NK-92 treated with Interleukin-12 subunit alpha and Interleukin-12 subunit beta, amount 100 ng/mL, for 24 hours (cell line): ENCODE results near the gene TRIO.
"Not testable (repeated sequence)": the region's sequence is repeated elsewhere in the genome, so short reads cannot be mapped to it uniquely, and the experiment has no call there.

ENCODE experiments used
- DNase-seq: peaks from one replicate; lab custom pipeline; 2025; lab: John Stamatoyannopoulos, UW

Gene TRIO

DNA sequence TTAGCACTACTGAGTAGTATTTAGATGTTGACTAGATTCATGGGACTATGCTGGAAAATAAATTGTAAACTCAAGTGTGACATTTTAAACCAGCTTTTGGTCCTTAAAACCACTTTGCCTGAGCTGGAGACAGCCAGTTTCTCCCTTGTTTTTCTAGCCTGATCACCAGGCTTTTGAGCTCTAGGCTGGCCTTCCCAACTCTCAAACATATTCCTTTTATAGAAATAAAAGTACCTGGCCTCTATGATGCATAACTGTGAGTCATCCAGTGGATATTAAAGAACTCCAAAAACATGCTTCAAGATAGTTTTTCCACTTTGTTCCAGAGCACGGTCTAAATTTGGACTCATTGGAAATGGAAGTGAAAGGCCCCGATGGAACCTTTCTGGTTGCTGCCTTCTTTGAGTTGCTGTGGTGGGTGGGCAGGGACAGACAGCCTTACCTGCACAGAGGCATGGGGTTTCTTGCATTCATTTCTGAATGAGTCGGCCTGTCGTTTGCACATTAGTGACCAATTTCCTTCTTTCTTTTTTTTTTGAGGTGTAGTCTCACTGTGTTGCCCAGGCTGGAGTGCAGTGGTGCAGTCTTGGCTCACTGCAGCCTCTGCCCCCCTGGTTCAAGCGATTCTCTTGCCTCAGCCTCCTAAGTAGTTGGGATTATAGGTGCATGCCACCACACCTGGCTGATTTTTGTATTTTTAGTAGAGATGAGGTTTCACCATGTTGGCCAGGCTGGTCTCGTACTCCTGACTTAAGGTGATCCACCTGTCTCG is 43.1 kb downstream of the TRIO start:
- DNase-seq = no peak

DNA sequence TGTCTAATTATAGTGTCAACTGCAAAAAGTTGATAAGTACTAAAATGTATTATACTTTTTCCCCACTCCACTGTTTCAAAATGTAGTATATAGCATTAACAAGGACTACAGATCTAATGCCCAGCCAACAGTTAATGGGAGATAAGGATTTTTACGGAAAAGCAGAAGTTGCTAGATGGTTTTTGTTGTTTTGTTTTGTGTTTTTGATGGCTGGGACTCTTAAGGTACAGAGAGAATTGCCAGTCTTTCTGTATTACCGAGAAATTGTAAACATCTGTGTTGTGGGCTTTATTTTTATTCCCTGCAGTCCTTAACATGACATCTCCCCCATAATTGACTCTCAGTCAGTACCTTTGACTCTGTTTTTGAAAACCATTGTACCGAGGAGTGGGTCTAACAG is 44.0 kb downstream of the TRIO start:
- no peak for DNase-seq

DNA sequence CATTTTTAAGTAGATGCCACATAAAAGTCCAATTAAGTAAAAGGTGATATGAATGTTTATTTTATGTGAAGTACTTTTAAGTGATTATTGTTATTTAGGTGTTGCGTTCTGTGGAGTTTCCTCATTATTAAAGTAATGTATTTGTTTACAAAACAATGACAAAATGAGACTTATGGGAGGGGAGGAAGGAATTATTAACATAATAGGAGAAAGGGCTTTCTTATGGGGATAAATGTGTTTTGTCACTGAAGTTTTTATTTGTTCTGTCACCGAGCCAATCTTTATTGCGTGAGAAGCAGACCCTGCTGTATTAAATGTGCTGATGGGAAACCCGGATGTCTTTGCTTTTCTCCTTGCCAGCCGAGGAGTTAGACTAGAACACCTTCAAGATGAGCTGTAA is 44.5 kb downstream of the TRIO start:
- no peak for DNase-seq

DNA sequence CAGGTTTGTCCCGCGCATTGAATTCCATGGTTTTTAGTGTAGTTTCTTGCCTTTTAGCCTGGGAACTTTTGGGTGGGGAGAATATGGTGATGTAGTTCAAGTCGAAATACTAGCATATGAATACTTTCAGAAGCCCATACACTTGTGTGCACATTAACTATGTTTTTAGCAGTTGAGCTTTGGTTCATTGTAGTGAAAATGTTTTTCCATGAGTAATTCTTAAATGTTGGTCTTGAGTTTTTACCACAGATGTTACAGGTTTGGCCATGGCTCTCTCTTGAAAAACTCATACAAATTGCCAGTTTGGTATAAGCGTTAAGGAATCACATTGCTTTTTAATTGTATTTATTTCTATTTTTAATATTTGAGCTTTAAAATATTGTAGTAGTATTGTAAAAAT is 45.6 kb downstream of the TRIO start:
- no peak for DNase-seq

DNA sequence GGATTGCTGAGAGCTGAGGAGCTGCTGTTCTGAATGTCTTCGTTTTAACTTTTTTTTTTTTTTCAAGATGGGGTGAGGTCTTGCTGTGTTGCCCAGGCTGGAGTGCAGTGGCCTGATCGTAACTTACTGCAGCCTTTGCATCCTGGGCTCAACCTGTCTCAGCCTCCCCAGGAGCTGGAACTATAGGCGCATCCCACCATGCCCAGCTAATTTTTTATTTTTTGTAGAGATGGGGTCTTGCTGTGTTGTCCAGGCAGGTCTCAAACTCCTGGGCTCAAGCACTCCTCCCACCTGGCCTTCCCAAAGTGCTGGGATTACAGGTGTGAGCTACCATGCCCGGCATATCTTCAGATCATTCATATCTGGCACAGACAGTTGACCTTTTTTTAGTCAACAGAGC is 46.5 kb downstream of the TRIO start:
- no peak for DNase-seq

DNA sequence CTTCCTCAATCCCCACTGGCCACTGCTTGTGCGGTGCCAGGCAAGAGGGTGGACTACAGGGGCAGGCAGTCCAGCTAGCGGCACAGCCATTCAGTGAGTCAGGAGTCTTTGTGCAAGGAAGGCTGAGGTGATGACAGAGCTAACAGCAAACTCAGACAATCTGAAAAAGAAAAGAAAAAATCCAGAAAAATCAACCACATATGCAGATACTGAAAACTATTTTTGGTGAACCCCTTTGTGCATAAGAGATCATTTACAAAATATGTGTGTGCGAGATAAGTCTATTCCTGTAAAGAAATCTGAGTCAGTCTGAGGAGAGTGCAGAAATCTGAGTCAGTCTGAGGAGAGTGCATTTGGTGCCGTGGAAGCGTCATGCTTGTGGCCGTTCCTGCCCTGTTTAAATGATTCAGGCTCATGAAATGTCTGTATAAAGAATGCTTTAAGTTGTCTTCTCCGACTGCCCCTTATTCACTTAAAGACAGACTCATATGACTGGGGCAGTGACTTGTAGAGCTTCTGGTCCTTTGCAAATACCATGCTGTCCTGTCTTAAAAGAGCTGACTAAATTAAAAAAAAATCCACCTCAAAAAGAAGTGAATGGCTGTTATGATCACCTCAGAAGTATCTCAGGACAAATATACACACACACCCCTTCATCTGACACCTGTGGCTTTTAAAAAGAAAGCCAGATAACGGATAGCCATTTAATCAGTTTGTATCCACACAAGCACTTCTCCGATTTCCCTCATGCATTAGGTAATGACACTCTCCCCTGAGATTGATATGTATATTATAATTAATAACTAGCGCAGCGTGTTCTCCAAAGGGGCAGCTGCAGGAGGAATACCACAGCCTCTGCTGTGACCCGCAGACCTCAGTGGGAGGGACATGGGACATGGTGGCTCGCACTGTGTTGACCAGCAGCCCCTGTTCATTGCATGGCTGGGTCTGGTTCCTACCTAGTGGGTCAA is 47.3 kb downstream of the TRIO start:
- DNase-seq = no peak

DNA sequence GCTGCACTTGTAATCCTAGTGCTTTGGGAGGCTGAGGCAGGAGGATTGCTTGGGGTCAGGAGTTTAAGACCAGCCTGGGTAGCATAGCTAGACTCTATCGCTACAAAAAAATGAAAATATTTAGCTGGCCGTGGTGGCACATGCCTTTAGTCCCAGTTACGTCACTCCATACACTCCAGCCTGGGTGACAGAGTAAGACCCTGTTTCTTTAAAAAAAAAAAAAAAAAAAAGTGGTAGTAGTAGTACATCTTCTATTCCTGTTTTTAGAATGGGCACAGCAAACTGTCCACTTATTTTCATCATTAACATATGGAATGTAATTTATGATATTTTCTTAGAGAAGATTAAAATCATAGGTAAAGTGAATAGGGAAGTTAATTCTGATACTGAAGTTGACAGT is 48.2 kb downstream of the TRIO start:
- no peak for DNase-seq

DNA sequence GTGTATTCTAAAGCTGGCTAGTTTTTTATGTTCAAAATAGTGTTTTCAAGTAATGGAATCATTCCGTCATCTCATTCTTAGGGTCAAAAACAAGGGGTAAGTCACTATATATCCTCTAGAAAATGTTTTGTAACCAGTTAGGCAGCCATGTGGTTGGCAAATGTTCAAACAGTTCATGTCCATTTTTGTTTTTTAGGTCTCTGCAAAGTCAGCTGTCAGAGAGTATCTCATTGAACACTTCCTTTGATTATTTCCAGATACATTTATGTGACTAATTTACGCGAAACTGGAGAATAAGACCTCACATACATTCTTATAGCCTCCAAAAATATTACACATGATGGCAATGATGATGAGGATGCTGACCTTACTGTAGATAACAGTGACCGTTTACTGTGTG is 50.4 kb downstream of the TRIO start:
- no peak for DNase-seq

DNA sequence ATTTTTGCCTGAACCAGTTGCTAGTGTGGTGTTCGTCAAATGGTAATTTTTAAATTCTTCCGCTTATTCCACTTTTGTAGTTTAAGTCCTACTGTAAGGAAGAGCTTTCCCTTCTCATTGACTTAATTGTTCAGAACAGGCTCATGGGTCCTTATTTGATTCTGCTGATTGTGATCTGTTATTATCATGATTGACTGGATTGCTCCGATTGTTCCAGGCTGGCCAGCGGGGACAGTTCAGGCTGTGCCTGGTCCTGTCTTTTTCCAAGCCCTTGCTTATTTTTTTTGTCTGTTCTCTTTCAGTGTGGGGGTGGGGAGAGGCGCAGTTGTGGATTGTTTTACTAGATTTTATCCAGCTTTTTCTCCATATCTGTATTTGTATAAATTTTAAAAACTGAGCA is 52.4 kb downstream of the TRIO start:
- DNase-seq = no peak

DNA sequence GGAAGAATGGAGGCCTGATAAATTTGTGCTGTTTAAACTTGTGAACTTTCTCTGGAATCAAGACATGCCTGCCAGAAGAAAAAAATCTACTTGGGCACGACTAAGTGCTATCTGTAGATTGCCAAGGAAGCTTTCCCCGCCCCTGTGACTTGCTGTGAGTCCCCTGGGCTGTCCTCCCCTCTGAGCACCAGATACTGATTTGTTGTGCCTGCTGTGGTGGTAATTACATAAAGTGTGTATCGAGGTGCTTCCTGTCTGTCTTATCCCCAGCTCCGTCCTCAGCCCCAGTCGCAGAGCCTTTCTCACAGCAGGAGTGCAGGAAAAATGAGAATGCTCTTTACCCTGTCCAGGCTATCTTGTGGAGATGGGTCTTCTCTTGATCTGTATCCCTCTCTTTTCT is 53.9 kb downstream of the TRIO start:
- no peak for DNase-seq

DNA sequence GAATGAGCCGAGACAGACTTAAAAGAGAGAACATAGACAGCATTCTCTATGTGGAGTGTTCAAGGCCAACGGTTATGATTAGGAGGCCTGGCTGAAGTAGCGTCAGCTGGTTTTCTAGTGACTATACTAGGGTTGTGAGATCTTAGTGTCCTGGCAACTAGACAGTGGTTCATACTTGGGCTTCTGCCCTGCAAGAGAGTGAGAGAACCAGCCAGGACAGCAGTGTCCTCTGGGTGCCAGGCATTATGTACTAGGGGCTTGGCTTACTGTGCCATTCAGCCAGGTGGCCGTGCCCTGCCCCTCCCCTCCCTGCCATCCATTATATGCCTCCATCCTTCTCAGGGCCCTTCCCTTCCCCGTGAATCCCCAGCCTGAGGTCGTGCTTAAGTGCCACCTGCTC is 56.8 kb downstream of the TRIO start:
- DNase-seq = no peak

DNA sequence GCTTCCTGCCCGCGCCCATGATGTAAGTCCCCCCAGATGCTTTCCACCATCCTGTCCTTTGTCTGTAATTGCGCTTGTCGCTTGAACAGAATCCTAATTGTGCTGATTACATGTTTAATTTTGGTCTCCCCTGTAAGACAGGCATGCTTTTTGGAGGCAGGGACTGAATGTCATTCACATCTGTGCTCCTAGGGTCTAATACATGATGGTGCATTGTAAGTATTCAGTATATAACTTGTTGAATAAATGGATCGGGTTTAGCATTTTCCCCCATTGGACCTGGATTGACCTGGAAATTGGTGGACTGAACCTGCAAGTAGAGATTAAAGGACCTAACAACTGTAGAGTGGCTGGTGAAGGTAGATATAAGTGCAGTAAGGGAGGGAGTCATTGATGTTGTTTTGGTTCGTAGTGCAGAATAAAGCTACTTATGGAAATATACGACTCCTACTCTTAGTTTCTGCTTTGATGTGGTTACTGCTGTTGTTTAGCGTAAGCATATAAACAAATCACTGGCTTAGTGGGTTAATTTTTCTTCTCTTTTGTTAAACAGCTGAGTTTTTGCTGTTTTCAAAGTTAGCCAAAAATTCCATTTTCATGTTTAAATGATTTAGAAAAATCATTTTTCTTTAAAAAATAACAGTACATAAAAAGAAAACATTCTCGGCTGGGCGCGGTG is 57.3 kb downstream of the TRIO start:
- no peak for DNase-seq

DNA sequence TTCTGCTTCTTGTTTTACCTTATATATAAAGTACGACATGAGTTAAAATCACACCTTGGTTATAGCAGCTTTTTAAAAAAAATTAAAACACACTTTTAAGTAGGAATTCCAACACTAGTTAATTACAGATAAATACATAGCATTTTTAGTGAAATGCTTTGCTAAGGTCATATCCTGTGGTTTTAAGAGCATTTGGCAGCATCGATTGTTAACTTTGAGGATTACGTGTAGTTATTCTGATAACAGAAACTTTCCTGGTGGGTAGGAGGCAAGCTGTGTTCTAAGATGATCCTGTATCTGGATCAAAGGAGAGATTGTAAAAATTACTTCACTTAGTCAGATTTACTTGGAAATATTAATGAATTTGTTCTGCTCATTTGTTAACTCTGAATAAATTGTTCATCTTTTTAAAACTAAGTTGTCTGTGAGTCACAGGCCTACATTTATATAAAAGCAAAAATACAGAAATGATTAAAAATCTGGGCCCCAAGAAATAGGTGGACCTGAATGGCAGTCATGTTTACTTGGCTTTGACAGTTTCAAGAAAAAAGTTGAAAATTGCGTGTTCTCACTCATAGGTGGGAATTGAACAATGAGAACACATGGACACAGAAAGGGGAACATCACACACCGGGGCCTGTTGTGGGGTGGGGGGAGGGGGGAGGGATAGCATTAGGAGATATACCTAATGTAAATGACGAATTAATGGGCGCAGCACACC is 58.3 kb downstream of the TRIO start:
- DNase-seq = no peak

DNA sequence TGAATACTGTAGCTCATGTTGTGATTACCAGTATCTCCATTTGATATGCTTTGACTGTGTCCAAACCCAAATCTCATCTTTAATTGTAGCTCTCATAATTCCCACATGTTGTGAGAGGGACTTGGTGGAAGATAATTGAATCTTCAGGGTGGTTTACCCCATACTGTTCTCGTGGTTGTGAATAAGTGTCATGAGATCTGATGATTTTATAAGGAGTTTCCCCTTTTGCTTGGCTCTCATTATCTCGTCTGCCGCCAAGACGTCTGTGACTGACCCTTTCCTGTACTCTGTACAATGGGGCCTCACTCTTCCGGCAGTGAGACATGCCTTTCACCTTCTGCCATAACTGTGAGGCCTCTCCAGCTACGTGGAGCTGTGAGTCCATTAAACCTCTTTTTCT is 59.3 kb downstream of the TRIO start:
- DNase-seq = no peak

DNA sequence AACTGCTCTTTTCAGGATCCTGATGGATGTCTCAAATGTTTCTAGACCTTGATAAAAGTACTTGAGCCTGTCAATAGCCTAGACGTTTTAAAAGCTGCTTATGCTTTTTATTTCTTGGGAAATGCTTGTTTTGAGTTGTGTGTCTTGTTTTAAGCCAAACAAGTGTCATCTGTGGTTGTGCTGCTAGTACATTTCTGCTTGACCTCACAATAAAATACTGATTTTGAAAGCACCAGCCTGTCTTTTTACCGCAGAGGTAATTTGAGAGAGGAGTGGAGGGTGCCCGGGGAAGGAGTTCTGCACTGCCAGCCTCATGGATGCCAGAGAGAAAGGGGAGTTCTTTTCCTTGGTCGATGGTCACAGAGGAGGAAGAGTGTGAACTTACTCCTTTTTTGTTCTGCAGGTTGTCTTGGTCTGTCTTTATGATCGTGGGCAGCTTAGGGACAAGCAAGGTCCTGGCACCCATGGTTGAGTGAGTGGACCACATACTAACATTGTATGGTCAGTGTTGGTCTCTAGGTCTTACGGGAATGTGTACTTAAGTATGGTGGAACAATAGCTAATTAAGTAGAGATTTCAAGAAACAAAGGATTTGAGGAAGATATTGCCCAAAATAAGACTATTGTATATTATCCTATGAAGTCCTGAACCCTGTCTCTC is 61.0 kb downstream of the TRIO start:
- DNase-seq = no peak

DNA sequence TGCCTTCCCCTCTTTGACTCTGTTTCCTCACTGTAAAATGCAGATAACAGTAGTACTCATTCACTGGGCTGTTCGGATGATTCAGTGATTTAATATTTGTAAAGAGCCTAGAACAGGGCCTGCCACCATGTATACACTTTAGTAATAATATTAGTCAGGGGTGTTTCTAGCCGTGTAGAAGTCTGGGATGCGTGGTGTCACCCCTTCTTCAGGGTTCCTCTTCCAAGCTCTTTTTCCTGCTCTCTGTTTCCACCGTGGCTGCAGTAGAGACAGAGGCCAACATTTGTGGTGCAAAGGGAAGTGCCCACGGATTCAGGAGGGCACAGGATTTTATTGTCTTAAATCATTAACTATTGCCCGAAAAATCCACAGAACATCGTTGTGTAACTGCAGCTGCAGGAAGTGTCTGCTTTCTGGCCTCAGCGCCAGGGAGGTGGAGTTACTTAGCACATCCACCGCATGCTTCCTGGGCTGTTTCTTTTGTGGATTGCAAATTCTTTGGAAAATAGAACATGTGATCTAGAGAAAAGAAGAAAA is 61.7 kb downstream of the TRIO start:
- DNase-seq = no peak

DNA sequence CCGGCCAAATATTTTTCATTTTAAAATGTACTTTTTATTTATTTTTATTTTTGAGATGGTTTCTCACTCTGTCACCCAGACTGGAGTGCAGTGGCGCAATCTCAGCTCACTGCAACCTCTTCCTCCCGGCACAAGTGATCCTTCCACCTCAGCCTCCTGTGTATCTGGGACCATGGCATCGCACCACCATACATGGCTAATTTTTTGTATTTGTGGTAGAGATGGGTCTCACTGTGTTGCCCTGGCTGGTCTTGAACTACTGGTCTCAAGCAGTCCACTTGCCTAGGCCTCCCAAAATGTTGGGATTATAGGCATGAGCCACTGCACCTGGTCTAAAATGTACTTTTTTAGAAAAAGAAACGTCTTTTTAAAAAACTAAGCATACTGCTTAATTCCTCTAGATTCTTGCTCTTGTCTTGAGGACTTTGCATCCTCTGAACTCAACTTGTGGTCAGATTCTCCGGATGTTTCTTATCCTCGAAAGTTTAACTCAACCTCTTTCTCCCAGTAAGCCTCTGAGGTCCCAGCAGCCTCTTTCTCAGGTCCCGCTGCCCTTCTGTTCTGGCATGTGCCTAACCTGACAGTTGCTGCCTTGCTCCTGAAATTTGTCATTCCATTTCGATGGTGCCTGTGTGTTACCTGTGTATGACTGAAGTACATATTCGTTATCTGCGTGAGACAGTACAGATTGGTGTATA is 63.0 kb downstream of the TRIO start:
- DNase-seq = no peak

DNA sequence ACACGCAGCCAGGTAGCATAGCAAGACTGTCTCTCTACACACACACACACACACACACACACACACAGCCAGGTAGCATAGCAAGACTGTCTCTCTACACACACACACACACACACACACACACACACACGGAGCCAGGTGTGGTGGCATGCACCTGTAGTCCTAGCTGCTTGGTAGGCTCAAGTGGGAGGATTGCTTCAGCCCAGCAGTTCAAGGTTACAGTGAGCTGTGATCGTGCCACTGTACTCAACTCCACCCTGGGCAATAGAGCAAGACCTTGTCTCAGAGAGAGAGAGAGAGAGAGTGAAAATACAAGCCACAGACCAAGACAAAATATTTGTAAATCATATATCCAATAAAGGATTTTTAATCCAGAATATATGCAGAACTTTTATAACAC is 64.3 kb downstream of the TRIO start:
- not testable (repeated sequence) for DNase-seq

DNA sequence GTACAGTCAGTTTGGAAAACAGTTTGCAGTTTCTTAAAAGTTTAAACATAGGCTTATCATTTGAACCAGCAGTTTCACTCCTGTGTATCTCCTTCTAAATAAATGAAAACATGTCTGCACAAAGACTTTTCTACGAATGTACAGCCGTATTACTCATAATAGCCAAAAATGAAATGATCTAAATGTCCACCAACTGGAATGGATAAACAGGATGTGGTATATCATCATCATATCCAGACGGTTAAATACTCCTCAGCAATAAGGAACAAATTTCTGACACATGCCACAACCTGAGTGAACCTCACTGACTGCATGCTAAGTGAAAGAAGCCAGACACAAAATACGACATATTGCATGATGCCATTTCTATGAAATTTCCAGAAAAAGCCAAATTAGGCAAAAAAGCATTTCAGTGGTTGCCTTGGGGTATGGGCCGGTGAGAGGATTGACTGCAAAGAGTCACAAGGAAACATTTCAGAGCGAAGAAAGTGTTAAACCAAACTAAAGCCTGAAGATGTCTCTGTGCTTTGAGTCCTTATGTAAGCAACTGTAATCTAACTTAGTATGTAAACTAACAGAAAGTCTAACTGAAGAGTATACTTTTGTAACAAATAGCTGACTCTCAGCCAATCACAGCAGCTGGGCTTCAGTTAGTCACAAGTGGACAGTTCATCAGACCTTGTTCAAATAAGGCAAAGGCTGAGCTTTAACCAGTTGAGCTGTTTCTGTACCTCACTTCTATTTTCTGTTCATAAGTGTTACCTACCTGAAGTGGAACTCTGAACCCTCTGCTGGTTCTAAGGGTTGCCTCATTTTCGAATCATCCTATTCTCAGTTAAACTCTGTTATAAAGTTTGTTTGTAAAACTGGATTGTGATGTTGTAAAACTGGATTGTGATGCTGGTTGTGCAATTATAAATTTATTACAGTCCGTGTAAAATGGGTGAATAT is 65.2 kb downstream of the TRIO start:
- no peak for DNase-seq
